Testis (tissue), 5 donors: ENCODE results near the gene SERPINB8. TPM values are rescaled to one million over a fixed set of nuclear protein-coding genes. Genes with fewer than 3 reads are reported as not detected.
"Not testable (repeated sequence)": the region's sequence is repeated elsewhere in the genome, so short reads cannot be mapped to it uniquely, and the experiment has no call there.

Source experiments
- DNase-seq: peaks from one replicate; pipeline ENCODE4 v3.0.0-alpha.2; 2019
- H3K27ac ChIP-seq, 2 donors: fragments of 200-600 bp; sonication (generic); one replicate each; pipeline ENCODE4 v1.5.1; 2019
- H3K27me3 ChIP-seq: fragments of 200-600 bp; sonication (generic); one replicate; pipeline ENCODE4 v1.5.1; 2019
- H3K36me3 ChIP-seq: fragments of 200-600 bp; sonication (generic); one replicate; pipeline ENCODE4 v1.5.1; 2017; ENCODE audit warnings: low read depth; ENCODE audit errors: missing control alignments
- H3K4me1 ChIP-seq: fragments of 200-600 bp; sonication (generic); one replicate; pipeline ENCODE4 v1.5.1; 2019
- H3K4me3 ChIP-seq, 2 donors: fragments of 200-600 bp; sonication (generic); one replicate each; pipeline ENCODE4 v1.5.1; 2017 to 2019
- H3K9me3 ChIP-seq: fragments of 200-600 bp; sonication (generic); one replicate; pipeline ENCODE4 v1.5.1; 2017
- CTCF ChIP-seq, 3 experiments: fragments of 450-650 bp in 2 of 3; fragments of 200-600 bp in 1 of 3; sonication (generic) in 1 of 3; IDR thresholded peaks; one replicate each; pipeline ENCODE4 v1.5.1; 2016 to 2019; ENCODE audit warnings: antibody characterized with exemption in 3 of 3, mild to moderate bottlenecking in 2 of 3, moderate library complexity in 1 of 3
- POLR2A ChIP-seq: fragments of 450-650 bp; IDR thresholded peaks from one replicate; pipeline ENCODE4 v1.6.1; 2017; ENCODE audit warnings: antibody characterized with exemption, mild to moderate bottlenecking, moderate library complexity
- whole genome bisulfite sequencing, 2 donors: methylation state at CpG; one replicate each; pipeline ENCODE4 v1.1.5; 2018; 5-methylcytosine and 5-hydroxymethylcytosine counted together
- intact Hi-C: fragments of 100-400 bp; cut with DNase I; formaldehyde crosslinking; loops from one replicate; pipeline ENCODE4 v1.15.1; 2023; ENCODE audit warnings: low total_unique reads
- long read RNA-seq, 2 donors: transcript quantifications; one replicate each; lab custom pipeline, GENCODE V29; 2026
- polyA plus RNA-seq: library from polyadenylated mRNA; stranded (reverse); fragments of 350-450 nt; fragmentation: Illumina TruSeq; extraction: RNeasy Lipid Tissue Mini Kit (QIAGEN cat#74804); gene quantifications from one replicate; pipeline ENCODE4 v1.2.3, GENCODE V29; 2014; ENCODE audit warnings: low read depth, low replicate concordance; ENCODE audit not compliant: insufficient read depth
- total RNA-seq, 2 donors: library from RNA; depleted of rRNA; stranded (reverse); fragments of >200 nt; gene quantifications; one replicate each; pipeline ENCODE4 v1.2.3, GENCODE V29; 2016

The SERPINB8 gene
- total RNA-seq (1 to 10 TPM; 5.0 to 7.2 TPM), polyA plus RNA-seq (4.9 TPM)
- long read RNA-seq, donor 1, partial matches to known transcripts = 0 of 2 reads
- long read RNA-seq, donor 1, other reads (novel, unspliced or antisense) = 0 of 2 reads
- long read RNA-seq, donor 2 = 0 reads

- Histone ChIP-seq H3K36me3 (no peaks in the 10 kb centered on the region), H3K27ac (peak within 1 kb of the TSS; percentile 78 to 92), H3K4me1 (no peaks in the 10 kb centered on the region), H3K9me3 (no peaks in the 10 kb centered on the region), H3K27me3 (no peaks in the 10 kb centered on the region), H3K4me3 (peak within 1 kb of the TSS; percentile 78 to 81)
- DNase-seq = peak; percentile 96
- TF ChIP-seq CTCF (IDR thresholded peaks at IDR 0.05) (no peak), POLR2A (peak; percentile 25)
- intact Hi-C loops = no loop called here
- 0 to 1% methylated on average over 42 to 62 of the region's 62 CpGs for WGBS, 2 donors
These were observed at the start of gene SERPINB8 for GRCh38 chr18:63969942-63970808. Gene SERPINB8 (plus strand): TSS chr18:63970081. CDS start chr18:63978309, 8,228 bp downstream.

- DNase-seq = no peak
- intact Hi-C loops = no loop called here
- Histone ChIP-seq H3K27ac (no peak overlapping the region), H3K9me3 (no peaks in the 10 kb centered on the region), H3K4me1 (no peaks in the 10 kb centered on the region), H3K4me3 (no peak overlapping the region), H3K27me3 (no peaks in the 10 kb centered on the region), H3K36me3 (no peaks in the 10 kb centered on the region)
- WGBS, 2 donors = 83 to 89% methylated on average over 2 of the region's 2 CpGs
- no peak for TF ChIP-seq POLR2A
- TF ChIP-seq CTCF (IDR thresholded peaks at IDR 0.05) = no peak
These were observed 47.8 kb upstream of the SERPINB8 start for GRCh38 chr18:63922049-63922448.

GRCh38 chr18:63924551-63924950 lies 45.3 kb upstream of the SERPINB8 start:
- 83 to 86% methylated on average over 1 of the region's 1 CpG for WGBS, 2 donors
- H3K36me3 ChIP-seq = no peaks in the 10 kb centered on the region
- intact Hi-C loops = no loop called here
- H3K4me3 ChIP-seq = no peak overlapping the region
- H3K9me3 ChIP-seq = no peaks in the 10 kb centered on the region
- H3K27ac ChIP-seq = no peak overlapping the region
- no peaks in the 10 kb centered on the region for H3K27me3 ChIP-seq
- no peaks in the 10 kb centered on the region for H3K4me1 ChIP-seq
- DNase-seq = no peak
- no peak for TF ChIP-seq CTCF (IDR thresholded peaks at IDR 0.05)
- TF ChIP-seq POLR2A = no peak

GRCh38 chr18:63928331-63928730 lies 41.5 kb upstream of the SERPINB8 start:
- TF ChIP-seq CTCF (IDR thresholded peaks at IDR 0.05) (no peak), POLR2A (no peak)
- Histone ChIP-seq H3K36me3 (no peaks in the 10 kb centered on the region), H3K27me3 (no peaks in the 10 kb centered on the region), H3K4me3 (no peak overlapping the region), H3K4me1 (no peaks in the 10 kb centered on the region), H3K27ac (no peak overlapping the region), H3K9me3 (no peaks in the 10 kb centered on the region)
- DNase-seq = no peak
- intact Hi-C loops = no loop called here
- WGBS, 2 donors = 78 to 84% methylated on average over 8 of the region's 8 CpGs

GRCh38 chr18:63929369-63929768 lies 40.5 kb upstream of the SERPINB8 start:
- H3K27me3 ChIP-seq, H3K9me3 ChIP-seq, H3K27ac ChIP-seq, DNase-seq, H3K36me3 ChIP-seq, intact Hi-C loops, H3K4me3 ChIP-seq, H3K4me1 ChIP-seq: not testable (repeated sequence)
